ENCODE data around the gene FUT6.
"Not testable (repeated sequence)": the region's sequence is repeated elsewhere in the genome, so short reads cannot be mapped to it uniquely, and the experiment has no call there.

The FUT6 gene

GRCh38 chr19:5782945-5783919 is 56.3 kb downstream of the FUT6 start:
- no peak for DNase-seq

GRCh38 chr19:5782322-5782721 is 57.2 kb downstream of the FUT6 start:
- no peak for DNase-seq

GRCh38 chr19:5780916-5781315 is 58.6 kb downstream of the FUT6 start:
- DNase-seq: not testable (repeated sequence)

Data from COR-L47 (cell line).